ENCODE results near the gene DCBLD1. TPM values are rescaled to one million over a fixed set of nuclear protein-coding genes. Genes with fewer than 3 reads are reported as not detected.

Gene DCBLD1
- total and polyA plus RNA-seq, 2 of the 4 experiments (the other 2 are of a cell fraction), result 21.1 to 27.8 TPM

- Histone ChIP-seq H2AK9ac (replicated peaks; ENCODE audit: low read depth, low read length, poor library complexity) (peak overlapping the region; percentile 31), H4K5ac (ENCODE audit: low read depth, low read length) (no peak overlapping the region), H3K18ac (ENCODE audit: low read depth, low read length) (no peak overlapping the region), H3K56ac (ENCODE audit: extremely low read depth, insufficient read depth, low read length) (no peak overlapping the region), H4K8ac (ENCODE audit: low read depth in 2 of 2, low read length in 2 of 2) (peak overlapping the region; percentile 4 to 36; a peak in 2 of 4 replicates), H3K23ac (ENCODE audit: low read depth, low read length) (no peak overlapping the region), H3K79me1 (ENCODE audit: low read depth in 1 of 2, low read length in 2 of 2) (peaks cover 0 to 39% of the 10 kb centered on the region in 2 experiments; a peak in 2 of 4 replicates), H4K20me1 (ENCODE audit: insufficient read depth, low read length) (peaks cover 4% of the 10 kb centered on the region; the same call in 1 of the 2 replicates), H3K4me3 (ENCODE audit: insufficient read depth, low read depth, low read length) (no peak overlapping the region), H2BK5ac (ENCODE audit: low read depth, low read length, poor library complexity, severe bottlenecking) (no peak overlapping the region), H2BK15ac (ENCODE audit: low read depth, low read length) (0 out of 3 replicates have a peak overlapping the region, but pooled peaks have one; percentile 59), H3K9me3 (ENCODE audit: control insufficient read depth, insufficient read depth, low read length) (no peaks in the 10 kb centered on the region), H3K4ac (ENCODE audit: low read depth, low read length) (peak overlapping the region; percentile 31), H4K91ac (ENCODE audit: insufficient read depth, low read depth, low read length) (peak overlapping the region; percentile 41; the same call in 1 of the 2 replicates), H3K27ac (ENCODE audit: insufficient read depth, low read length) (no peak overlapping the region), H3K14ac (replicated peaks; ENCODE audit: low read depth, low read length) (no peak overlapping the region), H3K4me1 (ENCODE audit: control insufficient read depth, insufficient read depth, low read length) (peaks cover 22% of the 10 kb centered on the region), H3K4me2 (ENCODE audit: low read depth, low read length) (no peak overlapping the region), H3K36me3 (ENCODE audit: control insufficient read depth, insufficient read depth, low read length) (peaks cover 22% of the 10 kb centered on the region), H2BK20ac (ENCODE audit: low read depth, low read length) (no peak overlapping the region), H3K27me3 (ENCODE audit: control insufficient read depth, insufficient read depth, low read length) (no peaks in the 10 kb centered on the region), H3K9ac (ENCODE audit: low read depth, low read length) (no peak overlapping the region), H2AFZ (replicated peaks; ENCODE audit: low read length, poor library complexity) (peak overlapping the region; percentile 5), H3K9me1 (ENCODE audit: insufficient read depth, low read length) (peaks cover 13% of the 10 kb centered on the region), H2BK120ac (ENCODE audit: low read depth, low read length) (no peak overlapping the region), H2AK5ac (ENCODE audit: low read depth, low read length) (0 out of 2 replicates have a peak overlapping the region, but pooled peaks have one; percentile 54)
- ChIA-PET POLR2A (ENCODE audit: unreplicated experiment) (no interaction called here), CTCF (interaction anchor here (0.6 kb wide), 1 partner anchor 23 kb away, joined by 3 read pairs; no protein-coding TSS in a partner anchor)
- dilution Hi-C loops (cut with HindIII; ENCODE audit: low sequenced_read_pairs, unreplicated experiment), result no loop called here
- ATAC-seq (ENCODE audit: low read depth) (no peak), DNase-seq (no peak)
- 96% methylated on average over 5 of the region's 5 CpGs; no CpG with 5 or more reads in 1 of the 2 experiments for WGBS, 2 experiments (ENCODE audit: extremely low coverage in 2 of 2, insufficient read length in 1 of 2)
- intact Hi-C loops (cut with micrococcal nuclease), result no loop called here
- in situ Hi-C loops (cut with MboI; ENCODE audit: low sequenced_read_pairs), result no loop called here
- no peak for TF ChIP-seq MXI1 (IDR thresholded peaks at IDR 0.05; ENCODE audit: borderline replicate concordance, low read depth, low read length)
- no peak for TF ChIP-seq POLR2A (IDR thresholded peaks at IDR 0.05; ENCODE audit: low read depth, low read length)
- no peak for TF ChIP-seq CHD1 (IDR thresholded peaks at IDR 0.05; ENCODE audit: low read depth, low read length)
- no peak for TF ChIP-seq CEBPB (IDR thresholded peaks at IDR 0.05; ENCODE audit: low read depth, low read length)
- TF ChIP-seq RAD21 (IDR thresholded peaks at IDR 0.05; ENCODE audit: low read length), result no peak
- TF ChIP-seq SMC3 (IDR thresholded peaks at IDR 0.05; ENCODE audit: low read depth, low read length), result no peak
- TF ChIP-seq, protein P1, sequence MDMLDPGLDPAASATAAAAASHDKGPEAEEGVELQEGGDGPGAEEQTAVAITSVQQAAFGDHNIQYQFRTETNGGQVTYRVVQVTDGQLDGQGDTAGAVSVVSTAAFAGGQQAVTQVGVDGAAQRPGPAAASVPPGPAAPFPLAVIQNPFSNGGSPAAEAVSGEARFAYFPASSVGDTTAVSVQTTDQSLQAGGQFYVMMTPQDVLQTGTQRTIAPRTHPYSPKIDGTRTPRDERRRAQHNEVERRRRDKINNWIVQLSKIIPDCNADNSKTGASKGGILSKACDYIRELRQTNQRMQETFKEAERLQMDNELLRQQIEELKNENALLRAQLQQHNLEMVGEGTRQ (IDR thresholded peaks at IDR 0.05; ENCODE audit: low read depth, low read length), result no peak
- no peak for TF ChIP-seq MAZ (IDR thresholded peaks at IDR 0.05; ENCODE audit: borderline replicate concordance, low read depth, low read length)
- TF ChIP-seq FOS (IDR thresholded peaks at IDR 0.05; ENCODE audit: low read depth, low read length), result no peak
- no peak for TF ChIP-seq BHLHE40 (IDR thresholded peaks at IDR 0.05; ENCODE audit: low read depth, low read length)
- no peak for TF ChIP-seq MAFK (IDR thresholded peaks at IDR 0.05; ENCODE audit: low read depth, low read length)
- TF ChIP-seq ELK1 (IDR thresholded peaks at IDR 0.05; ENCODE audit: borderline replicate concordance, low read depth, low read length), result no peak
- TF ChIP-seq RFX5 (IDR thresholded peaks at IDR 0.05; ENCODE audit: low read depth, low read length), result no peak
- TF ChIP-seq NFE2L2 (IDR thresholded peaks at IDR 0.05; ENCODE audit: low read depth, low read length), result no peak
- TF ChIP-seq CTCF (conservative IDR thresholded peaks at IDR 0.05; ENCODE audit: low read depth, low read length), result no peak
- no TSS peak for BruUV-seq (replicated peaks)
Observed at GRCh38 chr6:117546674-117547073, 64.2 kb downstream of the DCBLD1 start.
